Neural crest cell (in vitro differentiated cells): Measurements from ENCODE around the gene PREX1. TPM values are rescaled to one million over a fixed set of nuclear protein-coding genes. Genes with fewer than 3 reads are reported as not detected.

Source experiments
- DNase-seq: peaks from one replicate; pipeline ENCODE4 v3.0.0; 2021; ENCODE audit warnings: low read depth, mixed read lengths, low spot score
- H3K27ac Mint-ChIP-seq: one replicate; pipeline ENCODE4 v1.8.0; 2021; ENCODE audit warnings: mild to moderate bottlenecking, mixed read lengths; ENCODE audit not compliant: unreplicated experiment
- H3K27me3 Mint-ChIP-seq: 2 replicates; pipeline ENCODE4 v1.8.0; 2021; ENCODE audit warnings: low read depth, mild to moderate bottlenecking, mixed read lengths
- H3K36me3 Mint-ChIP-seq: 2 replicates; pipeline ENCODE4 v1.8.0; 2021; ENCODE audit warnings: low read depth, mild to moderate bottlenecking, mixed read lengths
- H3K4me1 Mint-ChIP-seq: 2 replicates; pipeline ENCODE4 v1.8.0; 2021; ENCODE audit warnings: mixed read lengths
- H3K4me3 Mint-ChIP-seq: one replicate; pipeline ENCODE4 v1.8.0; 2021; ENCODE audit warnings: mild to moderate bottlenecking, mixed read lengths
- H3K9me3 Mint-ChIP-seq: 2 replicates; pipeline ENCODE4 v1.8.0; 2021; ENCODE audit warnings: mixed read lengths
- CTCF ChIP-seq: fragments of 200-600 bp; sonication (generic); conservative IDR thresholded peaks from 2 replicates; pipeline ENCODE4 v1.5.0; 2021; ENCODE audit warnings: antibody characterized with exemption, mild to moderate bottlenecking
- total RNA-seq: library from RNA; stranded (reverse); gene quantifications from 2 replicates; pipeline ENCODE4 v1.2.1, GENCODE V29; 2021

Gene PREX1
- total RNA-seq, 1 donor from 2014 or later, result 72.4 TPM

- Mint-ChIP-seq H3K9me3 (no peaks in the 10 kb centered on the region), H3K4me1 (peaks cover 33% of the 10 kb centered on the region), H3K27ac (peak overlapping the region; percentile 14), H3K27me3 (no peaks in the 10 kb centered on the region), H3K4me3 (peak overlapping the region; percentile 62), H3K36me3 (no peaks in the 10 kb centered on the region)
- DNase-seq, result no peak
- TF ChIP-seq CTCF, result no peak
Measured at GRCh38 chr20:48832405-48832730, 4.6 kb upstream of the PREX1 start.

GRCh38 chr20:48831718-48832404, 4.1 kb upstream of the PREX1 start:
- H3K4me3 Mint-ChIP-seq, result peak overlapping the region; percentile 62
- no peaks in the 10 kb centered on the region for H3K27me3 Mint-ChIP-seq
- no peak for TF ChIP-seq CTCF
- no peaks in the 10 kb centered on the region for H3K36me3 Mint-ChIP-seq
- H3K9me3 Mint-ChIP-seq, result no peaks in the 10 kb centered on the region
- no peak for DNase-seq
- H3K27ac Mint-ChIP-seq, result no peak overlapping the region
- H3K4me1 Mint-ChIP-seq, result peaks cover 30% of the 10 kb centered on the region

- peak overlapping the region; percentile 64 for H3K4me3 Mint-ChIP-seq
- TF ChIP-seq CTCF, result no peak
- H3K27me3 Mint-ChIP-seq, result no peaks in the 10 kb centered on the region
Measured at GRCh38 chr20:48830826-48831318, 3.1 kb upstream of the PREX1 start.

GRCh38 chr20:48829940-48830339, 2.1 kb upstream of the PREX1 start:
- TF ChIP-seq CTCF, result no peak
- H3K4me1 Mint-ChIP-seq, result peaks cover 47% of the 10 kb centered on the region
- peak overlapping the region; percentile 94 for H3K4me3 Mint-ChIP-seq
- H3K9me3 Mint-ChIP-seq, result no peaks in the 10 kb centered on the region
- no peaks in the 10 kb centered on the region for H3K27me3 Mint-ChIP-seq
- no peak for DNase-seq
- no peak overlapping the region for H3K27ac Mint-ChIP-seq
- H3K36me3 Mint-ChIP-seq, result no peaks in the 10 kb centered on the region

More at GRCh38 chr20:48830826-48831318, 3.1 kb upstream of the PREX1 start:
- H3K4me1 Mint-ChIP-seq, result peaks cover 38% of the 10 kb centered on the region
- DNase-seq, result no peak
- H3K36me3 Mint-ChIP-seq, result no peaks in the 10 kb centered on the region
- no peaks in the 10 kb centered on the region for H3K9me3 Mint-ChIP-seq
- no peak overlapping the region for H3K27ac Mint-ChIP-seq

- H3K27ac Mint-ChIP-seq, result peak overlapping the region; percentile 78
- no peak for TF ChIP-seq CTCF
- no peaks in the 10 kb centered on the region for H3K9me3 Mint-ChIP-seq
- H3K4me3 Mint-ChIP-seq, result peak overlapping the region; percentile 94
- H3K27me3 Mint-ChIP-seq, result no peaks in the 10 kb centered on the region
- peaks cover 58% of the 10 kb centered on the region for H3K4me1 Mint-ChIP-seq
- DNase-seq, result no peak
- no peaks in the 10 kb centered on the region for H3K36me3 Mint-ChIP-seq
Measured at GRCh38 chr20:48828734-48829460, 1.1 kb upstream of the PREX1 start.
